GM13977 (cell line): ENCODE data around the gene ATP5F1A.
"Not testable (repeated sequence)": the region's sequence is repeated elsewhere in the genome, so short reads cannot be mapped to it uniquely, and the experiment has no call there.

Experiments
- DNase-seq: peaks from one replicate; pipeline ENCODE4 v3.0.0; 2012; ENCODE audit warnings: low spot score
- CTCF ChIP-seq: IDR thresholded peaks from 2 replicates; pipeline ENCODE4 v1.5.1; 2012; ENCODE audit warnings: mild to moderate bottlenecking, control low read depth; ENCODE audit not compliant: insufficient read depth; ENCODE audit errors: extremely low read depth, missing control alignments
- in situ Hi-C: fragments of 300-500 bp; cut with MboI; formaldehyde crosslinking; loops from one replicate; pipeline ENCODE4 v1.12.0; 2022; ENCODE audit warnings: low sequenced_read_pairs, low pct_unique_long_range_greater_than_20kb, mixed read lengths, inconsistent platforms; ENCODE audit not compliant: unreplicated experiment

Gene ATP5F1A

GRCh38 chr18:46097801-46098615, at the start of gene ATP5F1A:
Gene ATP5F1A, minus strand, starts transcription at chr18:46098296. Its CDS starts 65 bp downstream, at chr18:46098231.
- no peak for TF ChIP-seq CTCF
- peak; percentile 88 for DNase-seq
- in situ Hi-C loops: no loop called here

- TF ChIP-seq CTCF: no peak
- in situ Hi-C loops: no loop called here
- no peak for DNase-seq
These were observed 43.1 kb upstream of the ATP5F1A start for GRCh38 chr18:46141199-46141598.

GRCh38 chr18:46140173-46140572, 42.1 kb upstream of the ATP5F1A start:
- no peak for DNase-seq
- in situ Hi-C loops: no loop called here

GRCh38 chr18:46134920-46135675, 37.0 kb upstream of the ATP5F1A start:
- in situ Hi-C loops: no loop called here
- no peak for TF ChIP-seq CTCF
- DNase-seq: no peak

More at GRCh38 chr18:46140173-46140572, 42.1 kb upstream of the ATP5F1A start:
- TF ChIP-seq CTCF: no peak

- TF ChIP-seq CTCF: no peak
- in situ Hi-C loops: no loop called here
- no peak for DNase-seq
These were observed 35.4 kb upstream of the ATP5F1A start for GRCh38 chr18:46133534-46133933.

GRCh38 chr18:46130549-46130948, 32.5 kb upstream of the ATP5F1A start:
- DNase-seq, in situ Hi-C loops: not testable (repeated sequence)

- TF ChIP-seq CTCF: no peak
- no peak for DNase-seq
- in situ Hi-C loops: no loop called here
These were observed 32.0 kb upstream of the ATP5F1A start for GRCh38 chr18:46130061-46130460.

- in situ Hi-C loops, DNase-seq: not testable (repeated sequence)
These were observed 28.5 kb upstream of the ATP5F1A start for GRCh38 chr18:46126625-46127024.
